IPS-11a (cell line): ENCODE data around the gene CERT1.

ENCODE experiments used
- H3K4me3 ChIP-seq: one replicate; pipeline ENCODE4 v1.5.1; 2013; ENCODE audit warnings: low read depth, low read length, control low read depth

CERT1 gene

GRCh38 chr5:75433814-75434506 is 77.5 kb downstream of the CERT1 start:
- H3K4me3 ChIP-seq, result no peak overlapping the region

DNA sequence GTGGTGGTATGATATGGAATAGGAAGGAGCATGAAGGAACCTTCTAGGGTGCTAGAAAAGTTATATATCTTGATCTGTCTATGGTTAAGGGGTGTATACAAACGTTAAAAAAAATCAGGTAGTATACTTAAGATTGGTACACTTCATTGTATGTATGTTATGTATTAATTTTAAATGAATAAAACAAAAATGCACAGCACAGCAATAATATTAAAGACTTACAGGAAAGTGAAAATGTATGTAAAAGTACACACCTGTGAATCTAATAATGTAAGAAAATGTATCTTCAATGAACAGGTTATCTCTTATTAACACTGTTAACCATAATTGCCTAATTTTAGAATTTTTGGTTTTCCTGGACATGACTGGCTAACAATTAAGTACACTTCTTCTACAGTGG is 97.2 kb downstream of the CERT1 start:
- no peak overlapping the region for H3K4me3 ChIP-seq

DNA sequence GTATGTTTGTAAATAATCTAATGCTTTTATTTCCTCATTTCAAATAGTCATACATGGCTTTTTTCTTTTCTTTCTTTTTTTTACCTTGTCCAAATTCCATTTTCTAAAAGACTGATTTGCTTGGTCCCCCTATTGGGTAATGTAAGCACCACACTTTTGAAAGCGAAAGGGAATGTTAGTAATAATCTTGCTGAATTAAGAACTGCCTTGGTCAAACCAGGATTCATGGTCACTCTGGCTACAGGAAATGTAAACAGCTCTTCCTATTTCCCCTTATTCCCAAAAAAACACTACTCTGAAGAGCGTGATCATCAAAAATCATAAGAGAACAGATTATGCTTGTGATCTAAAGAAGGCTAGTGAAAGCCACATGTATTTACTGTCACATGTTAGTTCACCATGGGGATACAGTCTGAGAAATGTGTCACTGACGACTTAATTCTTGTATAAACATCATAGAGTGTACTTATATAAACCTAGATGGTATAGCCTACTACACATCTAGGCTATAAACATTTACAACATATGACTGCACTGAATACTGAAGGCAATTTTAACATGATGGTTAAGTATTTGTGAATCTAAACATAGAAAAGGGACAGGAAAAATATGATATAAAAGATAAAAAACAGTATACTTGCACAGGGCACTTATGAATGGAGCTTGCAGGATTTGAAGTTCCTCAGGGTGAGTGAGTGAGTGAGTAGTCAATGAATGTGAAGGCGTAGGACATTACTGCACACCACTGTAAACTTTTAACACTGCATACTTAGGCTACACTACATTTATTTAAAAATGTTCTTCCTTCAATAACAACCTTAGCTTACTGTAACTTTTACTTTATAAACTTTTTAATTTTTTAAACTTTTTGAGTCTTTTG is 99.1 kb downstream of the CERT1 start:
- no peak overlapping the region for H3K4me3 ChIP-seq

GRCh38 chr5:75405296-75405695 is 106.1 kb downstream of the CERT1 start:
- no peak overlapping the region for H3K4me3 ChIP-seq

GRCh38 chr5:75395277-75395676 is 116.2 kb downstream of the CERT1 start:
- H3K4me3 ChIP-seq, result no peak overlapping the region

- no peak overlapping the region for H3K4me3 ChIP-seq
These were observed 122.0 kb downstream of the CERT1 start for GRCh38 chr5:75389430-75389829.

GRCh38 chr5:75387806-75388205 is 123.6 kb downstream of the CERT1 start:
- H3K4me3 ChIP-seq, result no peak overlapping the region

DNA sequence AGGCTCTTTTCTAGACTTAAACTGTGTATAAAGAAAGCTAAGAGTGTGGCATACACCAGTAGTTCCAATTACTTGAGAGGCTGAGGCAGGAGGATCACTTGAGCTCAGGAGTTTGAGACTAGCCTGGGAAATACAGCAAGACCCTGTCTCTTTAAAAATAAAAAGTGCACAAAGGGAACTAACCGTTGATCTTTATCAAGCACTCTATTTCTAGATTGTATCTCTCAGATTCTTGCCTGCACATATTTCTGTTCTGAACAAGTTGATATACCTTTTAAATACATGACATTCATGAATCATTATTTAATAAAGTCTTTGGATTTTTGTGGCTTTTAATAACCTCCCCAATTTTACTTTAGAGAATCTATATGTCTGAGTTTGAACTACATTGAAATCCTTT is 127.2 kb downstream of the CERT1 start:
- no peak overlapping the region for H3K4me3 ChIP-seq

- no peak overlapping the region for H3K4me3 ChIP-seq
These were observed 130.0 kb downstream of the CERT1 start for GRCh38 chr5:75381456-75381855.

GRCh38 chr5:75380099-75380498 is 131.3 kb downstream of the CERT1 start:
- H3K4me3 ChIP-seq, result no peak overlapping the region

GRCh38 chr5:75375414-75375813 is 136.0 kb downstream of the CERT1 start:
- no peak overlapping the region for H3K4me3 ChIP-seq

GRCh38 chr5:75374394-75374814 is 137.0 kb downstream of the CERT1 start:
- no peak overlapping the region for H3K4me3 ChIP-seq

- H3K4me3 ChIP-seq, result no peak overlapping the region
These were observed 137.6 kb downstream of the CERT1 start for GRCh38 chr5:75373862-75374261.

- H3K4me3 ChIP-seq, result no peak overlapping the region
These were observed 143.0 kb downstream of the CERT1 start for GRCh38 chr5:75368391-75368790.

- no peak overlapping the region for H3K4me3 ChIP-seq
These were observed 144.0 kb downstream of the CERT1 start for GRCh38 chr5:75367401-75367800.

DNA sequence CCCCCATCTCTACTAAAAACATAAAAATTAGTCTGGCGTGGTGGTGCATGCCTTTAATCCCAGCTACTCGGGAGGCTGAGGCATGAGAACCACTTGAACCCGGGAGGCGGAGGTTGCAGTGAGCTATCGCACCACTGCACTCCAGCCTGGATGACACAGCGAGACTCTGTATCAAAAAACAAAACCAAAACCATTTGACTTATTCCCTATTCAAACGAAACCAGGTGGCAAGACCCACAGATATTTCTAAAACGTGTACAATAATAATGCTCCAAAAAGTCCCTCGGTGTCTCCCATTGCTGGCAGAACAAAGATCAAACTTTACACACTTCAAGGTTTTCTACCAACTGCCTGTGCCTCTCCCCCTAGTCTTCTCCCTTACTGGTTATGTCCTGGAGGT is 144.6 kb downstream of the CERT1 start:
- H3K4me3 ChIP-seq, result no peak overlapping the region

DNA sequence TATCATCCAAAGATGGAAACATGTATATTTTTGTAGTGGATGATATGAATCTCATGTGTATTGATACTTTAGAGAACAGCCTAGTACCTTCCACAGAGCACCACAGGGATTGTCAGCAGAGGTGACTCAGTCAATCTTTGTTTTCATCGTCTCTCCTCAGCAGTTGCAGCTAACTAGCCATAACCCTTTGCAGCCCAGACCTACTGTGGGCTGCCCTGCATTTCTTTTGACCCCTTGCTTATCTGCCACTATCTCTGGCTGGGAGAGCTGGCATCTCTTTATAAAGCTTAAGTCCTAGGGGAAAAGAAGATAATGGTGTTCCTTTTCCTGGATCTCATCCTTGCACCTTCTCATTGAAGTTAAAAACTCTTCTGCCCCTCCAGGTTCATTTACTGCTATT is 145.7 kb downstream of the CERT1 start:
- H3K4me3 ChIP-seq, result no peak overlapping the region

- no peak overlapping the region for H3K4me3 ChIP-seq
These were observed 146.7 kb downstream of the CERT1 start for GRCh38 chr5:75364571-75365280.

DNA sequence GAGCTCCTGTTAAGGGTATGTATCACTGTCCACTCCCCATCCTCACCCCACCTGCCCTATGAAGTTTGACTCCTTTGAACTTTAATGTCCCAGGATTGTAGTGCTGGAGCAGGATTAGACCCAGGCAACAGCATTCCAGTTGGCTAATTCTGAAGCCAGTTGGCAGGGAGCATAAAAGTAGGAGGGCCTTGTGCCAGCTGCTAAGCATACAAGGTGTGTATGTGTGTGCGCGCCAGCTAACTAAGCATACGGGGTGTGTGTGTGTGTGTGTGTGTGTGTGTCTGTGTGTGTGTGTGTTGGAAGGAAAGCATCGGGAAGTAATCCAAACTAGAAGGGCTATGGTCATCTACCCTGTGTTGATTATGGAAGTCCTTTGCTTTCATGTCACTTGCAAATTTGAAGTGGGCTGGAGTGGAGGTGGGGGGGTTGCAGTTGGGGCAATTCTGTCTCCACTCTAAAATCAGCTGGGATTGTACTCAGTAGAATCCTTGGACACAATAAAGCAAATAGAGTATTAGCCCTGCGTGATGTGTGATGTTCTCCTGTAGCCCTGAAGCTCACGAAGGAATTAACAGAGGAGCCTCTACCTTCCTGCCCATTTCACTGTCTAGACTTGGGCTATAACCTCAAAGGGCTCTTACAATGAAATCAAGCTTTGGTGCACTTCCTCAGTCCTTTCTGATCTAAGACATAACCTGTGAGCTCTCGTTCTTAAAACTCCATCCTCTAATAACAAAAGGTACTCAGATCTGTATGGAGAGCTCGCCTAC is 147.5 kb downstream of the CERT1 start:
- H3K4me3 ChIP-seq, result no peak overlapping the region

DNA sequence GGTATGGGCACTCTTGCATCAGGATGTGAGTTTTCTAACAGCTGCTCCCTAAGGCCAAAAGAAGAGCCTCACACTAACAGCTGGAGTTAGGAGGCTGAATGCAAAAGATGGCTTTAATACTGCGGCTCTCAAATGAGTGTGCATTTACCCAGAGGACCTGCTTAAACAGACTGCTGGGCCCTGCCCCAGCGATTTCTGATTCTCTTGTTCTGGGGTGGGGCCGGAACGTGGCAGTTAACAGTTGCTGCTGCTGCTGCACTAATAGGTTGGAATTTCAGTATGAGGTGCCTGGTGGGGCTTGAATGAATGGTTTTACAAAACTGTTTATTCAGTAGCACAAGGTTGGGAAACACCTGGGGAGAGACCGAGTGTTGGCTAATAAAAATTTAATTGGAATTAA is 148.3 kb downstream of the CERT1 start:
- H3K4me3 ChIP-seq, result no peak overlapping the region

GRCh38 chr5:75362474-75362975 is 148.9 kb downstream of the CERT1 start:
- no peak overlapping the region for H3K4me3 ChIP-seq
